ENCODE results near the gene ARL6. TPM values are rescaled to one million over a fixed set of nuclear protein-coding genes. Genes with fewer than 3 reads are reported as not detected.

The ARL6 gene
- total RNA-seq, 1 experiment from 2014 or later: 8.8 TPM

- no peak for ATAC-seq
- H3K27ac ChIP-seq (ENCODE audit: low read length): no peak overlapping the region
- intact Hi-C loops (cut with micrococcal nuclease; ENCODE audit: unreplicated experiment) (no loop called here), in situ Hi-C loops (cut with HindIII; ENCODE audit: low pct_unique_long_range_greater_than_20kb, low sequenced_read_pairs) (no loop called here)
- H3K4me3 ChIP-seq (ENCODE audit: low read depth in 2 of 2, low read length in 2 of 2): no peak overlapping the region
- DNase-seq (ENCODE audit: low read depth, low spot score): no peak
- POLR2A ChIA-PET: no interaction called here
- no peak for TF ChIP-seq TCF7L2 (IDR thresholded peaks at IDR 0.05; ENCODE audit: low read depth, low read length)
- no peak for TF ChIP-seq CTCF (IDR thresholded peaks at IDR 0.05)
- TF ChIP-seq REST (IDR thresholded peaks at IDR 0.05; ENCODE audit: insufficient read depth in 1 of 2, low read depth in 2 of 2, low read length in 1 of 2): no peak
- no peak for TF ChIP-seq SIN3A (IDR thresholded peaks at IDR 0.05; ENCODE audit: borderline replicate concordance, insufficient read depth, low read depth, low read length)
- TF ChIP-seq POLR2AphosphoS5 (IDR thresholded peaks at IDR 0.05; ENCODE audit: low read depth, low read length): no peak
- peaks cover 3% of the 10 kb centered on the region; the same call in 1 of the 2 replicates for H3K27me3 ChIP-seq (ENCODE audit: control insufficient read depth, insufficient read depth, low read length)
- no peaks in the 10 kb centered on the region for H3K4me1 ChIP-seq (ENCODE audit: control insufficient read depth, insufficient read depth, low read length)
- no peaks in the 10 kb centered on the region for H3K36me3 ChIP-seq (ENCODE audit: control insufficient read depth, insufficient read depth, low read length)
- CTCF ChIA-PET: no interaction called here
- no TSS peak for BruUV-seq (replicated peaks)
- H3K9me3 ChIP-seq (ENCODE audit: control insufficient read depth, insufficient read depth, low read depth, low read length): no peaks in the 10 kb centered on the region
These were observed 39.9 kb downstream of the ARL6 start for GRCh38 chr3:97804471-97804870.

GRCh38 chr3:97810779-97811390 lies 46.3 kb downstream of the ARL6 start:
- ChIA-PET CTCF (no interaction called here), POLR2A (no interaction called here)
- no peak for DNase-seq (ENCODE audit: low read depth, low spot score)
- Histone ChIP-seq H3K4me3 (ENCODE audit: low read depth in 2 of 2, low read length in 2 of 2) (no peak overlapping the region), H3K36me3 (ENCODE audit: control insufficient read depth, insufficient read depth, low read length) (no peaks in the 10 kb centered on the region), H3K4me1 (ENCODE audit: control insufficient read depth, insufficient read depth, low read length) (no peaks in the 10 kb centered on the region), H3K27me3 (ENCODE audit: control insufficient read depth, insufficient read depth, low read length) (peaks cover 3% of the 10 kb centered on the region; the same call in 1 of the 2 replicates), H3K9me3 (ENCODE audit: control insufficient read depth, insufficient read depth, low read depth, low read length) (no peaks in the 10 kb centered on the region), H3K27ac (ENCODE audit: low read length) (no peak overlapping the region)
- in situ Hi-C loops (cut with HindIII; ENCODE audit: low pct_unique_long_range_greater_than_20kb, low sequenced_read_pairs): no loop called here
- ATAC-seq: no peak
- TF ChIP-seq POLR2AphosphoS5 (IDR thresholded peaks at IDR 0.05; ENCODE audit: low read depth, low read length) (no peak), REST (IDR thresholded peaks at IDR 0.05; ENCODE audit: insufficient read depth in 1 of 2, low read depth in 2 of 2, low read length in 1 of 2) (no peak), CTCF (IDR thresholded peaks at IDR 0.05) (no peak), SIN3A (IDR thresholded peaks at IDR 0.05; ENCODE audit: borderline replicate concordance, insufficient read depth, low read depth, low read length) (no peak), TCF7L2 (IDR thresholded peaks at IDR 0.05; ENCODE audit: low read depth, low read length) (no peak)
- no TSS peak for BruUV-seq (replicated peaks)
- intact Hi-C loops (cut with micrococcal nuclease; ENCODE audit: unreplicated experiment): no loop called here
